ENCODE measurements around the gene SYNE1.

- no peak for TF ChIP-seq CTCF (IDR thresholded peaks at IDR 0.05; ENCODE audit: poor library complexity, severe bottlenecking)
- no peak for TF ChIP-seq TAF1 (IDR thresholded peaks at IDR 0.05; ENCODE audit: low read depth)
- no peak for TF ChIP-seq SMC3 (conservative IDR thresholded peaks at IDR 0.05; ENCODE audit: poor library complexity)
- TF ChIP-seq MXI1 (conservative IDR thresholded peaks at IDR 0.05; ENCODE audit: poor library complexity, severe bottlenecking), result no peak
- TF ChIP-seq REST (IDR thresholded peaks at IDR 0.05; ENCODE audit: borderline replicate concordance), result no peak
- no peak for TF ChIP-seq EZH2 (IDR thresholded peaks at IDR 0.05; ENCODE audit: borderline replicate concordance, insufficient read depth, low read length, poor library complexity, severe bottlenecking)
Observed at GRCh38 chr6:152143359-152143758, 493.8 kb downstream of the SYNE1 start.
